Measurements from ENCODE around the gene TGM5. TPM values are rescaled to one million over a fixed set of nuclear protein-coding genes. Genes with fewer than 3 reads are reported as not detected.

Gene TGM5, protein sequence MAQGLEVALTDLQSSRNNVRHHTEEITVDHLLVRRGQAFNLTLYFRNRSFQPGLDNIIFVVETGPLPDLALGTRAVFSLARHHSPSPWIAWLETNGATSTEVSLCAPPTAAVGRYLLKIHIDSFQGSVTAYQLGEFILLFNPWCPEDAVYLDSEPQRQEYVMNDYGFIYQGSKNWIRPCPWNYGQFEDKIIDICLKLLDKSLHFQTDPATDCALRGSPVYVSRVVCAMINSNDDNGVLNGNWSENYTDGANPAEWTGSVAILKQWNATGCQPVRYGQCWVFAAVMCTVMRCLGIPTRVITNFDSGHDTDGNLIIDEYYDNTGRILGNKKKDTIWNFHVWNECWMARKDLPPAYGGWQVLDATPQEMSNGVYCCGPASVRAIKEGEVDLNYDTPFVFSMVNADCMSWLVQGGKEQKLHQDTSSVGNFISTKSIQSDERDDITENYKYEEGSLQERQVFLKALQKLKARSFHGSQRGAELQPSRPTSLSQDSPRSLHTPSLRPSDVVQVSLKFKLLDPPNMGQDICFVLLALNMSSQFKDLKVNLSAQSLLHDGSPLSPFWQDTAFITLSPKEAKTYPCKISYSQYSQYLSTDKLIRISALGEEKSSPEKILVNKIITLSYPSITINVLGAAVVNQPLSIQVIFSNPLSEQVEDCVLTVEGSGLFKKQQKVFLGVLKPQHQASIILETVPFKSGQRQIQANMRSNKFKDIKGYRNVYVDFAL
- total RNA-seq (not detected), total RNA-seq (0 to 0.71 (median 0) reads per million in 29 experiments)
- total RNA-seq (2013) = not detected

- Mint-ChIP-seq H3K36me3 (no peaks in the 10 kb centered on the region), H3K27ac (no peak within 1 kb of the TSS), H3K27me3 (peaks cover 14 to 17% of the 10 kb centered on the region in 2 donors), H3K9me3 (peaks cover 0 to 1% (median 0%) of the 10 kb centered on the region in 3 donors), H3K4me1 (peaks cover 5 to 13% (median 13%) of the 10 kb centered on the region in 3 donors), H3K4me3 (no peak within 1 kb of the TSS)
- peaks cover 0 to 24% of the 10 kb centered on the region in 2 experiments for H3K27me3 ChIP-seq (replicated peaks in 1 of 2; ENCODE audit: control insufficient read depth in 2 of 2, extremely low read depth in 1 of 2, insufficient read depth in 2 of 2, low read length in 1 of 2)
- CTCF ChIA-PET = no interaction called here
- H3K4me3 ChIP-seq (ENCODE audit: control insufficient read depth in 1 of 2, extremely low read depth in 1 of 2, low read length in 1 of 2) = no peak within 1 kb of the TSS
- H3K9me3 ChIP-seq = no peaks in the 10 kb centered on the region
- ATAC-seq (replicated peaks in 1 of 4) (no peak), DNase-seq (no peak)
- peaks cover 0 to 10% of the 10 kb centered on the region in 2 experiments for H3K4me1 ChIP-seq (ENCODE audit: control insufficient read depth in 1 of 2, extremely low read depth in 1 of 2, insufficient read depth in 2 of 2, low read length in 2 of 2)
- no peaks in the 10 kb centered on the region for H3K36me3 ChIP-seq (ENCODE audit: control insufficient read depth in 2 of 2, extremely low read depth in 1 of 2, insufficient read depth in 1 of 2, low read length in 1 of 2)
- WGBS (ENCODE audit: insufficient coverage) = 91% methylated on average over 8 of the region's 8 CpGs
- H3K27ac ChIP-seq (ENCODE audit: low read length) = no peak within 1 kb of the TSS
- POLR2A ChIA-PET = no interaction called here
Measured at GRCh38 chr15:43266834-43267233, at the start of gene TGM5. TGM5 (minus strand) TSS chr15:43266928; CDS start chr15:43266849, 79 bp downstream.

GRCh38 chr15:43314171-43314570 is 47.4 kb upstream of the TGM5 start:
- CTCF ChIA-PET = no interaction called here

GRCh38 chr15:43312378-43312777 is 45.6 kb upstream of the TGM5 start:
- ChIA-PET POLR2A (interaction anchor here in 1 of 2 donors (0.6 kb wide), 1 partner anchor 9 kb away, joined by 6 read pairs; no protein-coding TSS in a partner anchor), CTCF (interaction anchor here (0.6 to 1.1 kb wide), 2 partner anchors 86 to 566 kb away, joined by 3 to 4 read pairs; no protein-coding TSS in a partner anchor)
- Histone ChIP-seq H3K27me3 (replicated peaks in 1 of 2; ENCODE audit: control insufficient read depth in 2 of 2, extremely low read depth in 1 of 2, insufficient read depth in 2 of 2, low read length in 1 of 2) (peaks cover 0 to 7% of the 10 kb centered on the region in 2 experiments), H3K27ac (ENCODE audit: low read length) (no peak overlapping the region), H3K36me3 (ENCODE audit: control insufficient read depth in 2 of 2, extremely low read depth in 1 of 2, insufficient read depth in 1 of 2, low read length in 1 of 2) (no peaks in the 10 kb centered on the region), H3K4me3 (ENCODE audit: control insufficient read depth in 1 of 2, extremely low read depth in 1 of 2, low read length in 1 of 2) (no peak overlapping the region), H3K9me3 (no peaks in the 10 kb centered on the region), H3K4me1 (ENCODE audit: control insufficient read depth in 1 of 2, extremely low read depth in 1 of 2, insufficient read depth in 2 of 2, low read length in 2 of 2) (no peaks in the 10 kb centered on the region)
- DNase-seq (no peak), ATAC-seq (replicated peaks in 1 of 4) (no peak)
- WGBS (ENCODE audit: insufficient coverage) = 89% methylated on average over 3 of the region's 4 CpGs
- Mint-ChIP-seq H3K27ac (no peak overlapping the region), H3K4me1 (no peaks in the 10 kb centered on the region), H3K9me3 (no peaks in the 10 kb centered on the region), H3K36me3 (no peaks in the 10 kb centered on the region), H3K4me3 (no peak overlapping the region), H3K27me3 (peaks cover 37 to 46% of the 10 kb centered on the region in 2 donors)

More at GRCh38 chr15:43314171-43314570, 47.4 kb upstream of the TGM5 start:
- peaks cover 34 to 40% of the 10 kb centered on the region in 2 donors for H3K27me3 Mint-ChIP-seq
- Histone ChIP-seq H3K9me3 (no peaks in the 10 kb centered on the region), H3K4me1 (ENCODE audit: control insufficient read depth in 1 of 2, extremely low read depth in 1 of 2, insufficient read depth in 2 of 2, low read length in 2 of 2) (no peaks in the 10 kb centered on the region), H3K36me3 (ENCODE audit: control insufficient read depth in 2 of 2, extremely low read depth in 1 of 2, insufficient read depth in 1 of 2, low read length in 1 of 2) (no peaks in the 10 kb centered on the region), H3K27me3 (replicated peaks in 1 of 2; ENCODE audit: control insufficient read depth in 2 of 2, extremely low read depth in 1 of 2, insufficient read depth in 2 of 2, low read length in 1 of 2) (peaks cover 0 to 4% of the 10 kb centered on the region in 2 experiments), H3K4me3 (ENCODE audit: control insufficient read depth in 1 of 2, extremely low read depth in 1 of 2, low read length in 1 of 2) (no peak overlapping the region), H3K27ac (ENCODE audit: low read length) (no peak overlapping the region)
- no peaks in the 10 kb centered on the region for H3K4me1 Mint-ChIP-seq
- H3K36me3 Mint-ChIP-seq = no peaks in the 10 kb centered on the region
- H3K27ac Mint-ChIP-seq = no peak overlapping the region
- DNase-seq = no peak
- no peak overlapping the region for H3K4me3 Mint-ChIP-seq
- ATAC-seq (replicated peaks in 1 of 4) = no peak
- H3K9me3 Mint-ChIP-seq = no peaks in the 10 kb centered on the region
- POLR2A ChIA-PET = no interaction called here
- WGBS (ENCODE audit: insufficient coverage) = 59% methylated on average over 3 of the region's 3 CpGs

GRCh38 chr15:43302205-43302817 is 35.6 kb upstream of the TGM5 start, which contains the start of gene TGM7:
TGM7 (minus strand) TSS chr15:43302255.
- ATAC-seq (replicated peaks in 1 of 4) (no peak), DNase-seq (no peak)
- no peak within 1 kb of the TSS for H3K4me3 ChIP-seq (ENCODE audit: control insufficient read depth in 1 of 2, extremely low read depth in 1 of 2, low read length in 1 of 2)
- Mint-ChIP-seq H3K4me3 (no peak within 1 kb of the TSS), H3K4me1 (no peaks in the 10 kb centered on the region), H3K9me3 (no peaks in the 10 kb centered on the region), H3K27me3 (peaks cover 22 to 32% of the 10 kb centered on the region in 2 donors), H3K27ac (peak within 1 kb of the TSS in 1 of 2 donors; percentile 24), H3K36me3 (no peaks in the 10 kb centered on the region)
- 91% methylated on average over 8 of the region's 11 CpGs for WGBS (ENCODE audit: insufficient coverage)
- peaks cover 0 to 19% of the 10 kb centered on the region in 2 experiments for H3K27me3 ChIP-seq (replicated peaks in 1 of 2; ENCODE audit: control insufficient read depth in 2 of 2, extremely low read depth in 1 of 2, insufficient read depth in 2 of 2, low read length in 1 of 2)
- no peaks in the 10 kb centered on the region for H3K9me3 ChIP-seq
- no peaks in the 10 kb centered on the region for H3K4me1 ChIP-seq (ENCODE audit: control insufficient read depth in 1 of 2, extremely low read depth in 1 of 2, insufficient read depth in 2 of 2, low read length in 2 of 2)
- ChIA-PET CTCF (no interaction called here), POLR2A (interaction anchor here in 1 of 2 donors (0.5 kb wide), 1 partner anchor 193 kb away, joined by 4 read pairs; no protein-coding TSS in a partner anchor)
- H3K36me3 ChIP-seq (ENCODE audit: control insufficient read depth in 2 of 2, extremely low read depth in 1 of 2, insufficient read depth in 1 of 2, low read length in 1 of 2) = no peaks in the 10 kb centered on the region
- H3K27ac ChIP-seq (ENCODE audit: low read length) = no peak within 1 kb of the TSS

GRCh38 chr15:43299884-43300283 is 33.2 kb upstream of the TGM5 start:
- CTCF ChIA-PET = no interaction called here
- no peaks in the 10 kb centered on the region for H3K36me3 Mint-ChIP-seq
- H3K9me3 ChIP-seq = no peaks in the 10 kb centered on the region
- no peaks in the 10 kb centered on the region for H3K9me3 Mint-ChIP-seq
- no peaks in the 10 kb centered on the region for H3K4me1 ChIP-seq (ENCODE audit: control insufficient read depth in 1 of 2, extremely low read depth in 1 of 2, insufficient read depth in 2 of 2, low read length in 2 of 2)
- H3K27me3 ChIP-seq (replicated peaks in 1 of 2; ENCODE audit: control insufficient read depth in 2 of 2, extremely low read depth in 1 of 2, insufficient read depth in 2 of 2, low read length in 1 of 2) = peaks cover 0 to 19% of the 10 kb centered on the region in 2 experiments
- ATAC-seq (replicated peaks in 1 of 4) (no peak), DNase-seq (no peak)
- POLR2A ChIA-PET = no interaction called here
- H3K4me3 ChIP-seq (ENCODE audit: control insufficient read depth in 1 of 2, extremely low read depth in 1 of 2, low read length in 1 of 2) = no peak overlapping the region
- peaks cover 26 to 32% of the 10 kb centered on the region in 2 donors for H3K27me3 Mint-ChIP-seq
- H3K4me1 Mint-ChIP-seq = no peaks in the 10 kb centered on the region
- no peak overlapping the region for H3K27ac Mint-ChIP-seq
- no peaks in the 10 kb centered on the region for H3K36me3 ChIP-seq (ENCODE audit: control insufficient read depth in 2 of 2, extremely low read depth in 1 of 2, insufficient read depth in 1 of 2, low read length in 1 of 2)
- H3K27ac ChIP-seq (ENCODE audit: low read length) = no peak overlapping the region
- H3K4me3 Mint-ChIP-seq = no peak overlapping the region

DNA sequence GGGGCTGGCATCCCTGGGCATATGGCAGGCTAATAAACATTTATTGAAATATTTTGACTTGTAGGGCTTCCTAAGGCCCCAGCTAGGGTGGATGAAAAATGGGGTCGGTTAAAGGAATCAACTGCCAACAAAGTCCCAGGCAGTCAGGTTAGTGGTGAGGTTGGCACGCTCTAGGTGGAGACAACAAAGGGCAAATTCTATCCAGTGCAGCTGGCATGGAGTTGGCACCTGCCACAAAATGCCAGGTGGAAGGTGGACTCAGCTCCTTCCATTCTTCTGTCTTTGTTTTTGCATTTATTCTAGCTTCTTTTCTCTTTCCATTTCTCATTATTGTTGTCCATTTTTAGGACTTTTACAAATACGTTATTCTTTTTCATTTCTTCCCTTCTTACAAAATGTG is 32.7 kb upstream of the TGM5 start:
- Histone ChIP-seq H3K9me3 (no peaks in the 10 kb centered on the region), H3K27ac (ENCODE audit: low read length) (no peak overlapping the region), H3K4me1 (ENCODE audit: control insufficient read depth in 1 of 2, extremely low read depth in 1 of 2, insufficient read depth in 2 of 2, low read length in 2 of 2) (no peaks in the 10 kb centered on the region), H3K36me3 (ENCODE audit: control insufficient read depth in 2 of 2, extremely low read depth in 1 of 2, insufficient read depth in 1 of 2, low read length in 1 of 2) (no peaks in the 10 kb centered on the region), H3K4me3 (ENCODE audit: control insufficient read depth in 1 of 2, extremely low read depth in 1 of 2, low read length in 1 of 2) (no peak overlapping the region), H3K27me3 (replicated peaks in 1 of 2; ENCODE audit: control insufficient read depth in 2 of 2, extremely low read depth in 1 of 2, insufficient read depth in 2 of 2, low read length in 1 of 2) (peaks cover 0 to 21% of the 10 kb centered on the region in 2 experiments)
- Mint-ChIP-seq H3K4me1 (no peaks in the 10 kb centered on the region), H3K9me3 (no peaks in the 10 kb centered on the region), H3K27me3 (peaks cover 31 to 37% of the 10 kb centered on the region in 2 donors), H3K27ac (no peak overlapping the region), H3K4me3 (no peak overlapping the region), H3K36me3 (no peaks in the 10 kb centered on the region)
- no peak for DNase-seq
- WGBS (ENCODE audit: insufficient coverage) = 90% methylated on average over 2 of the region's 3 CpGs
- POLR2A ChIA-PET = no interaction called here
- CTCF ChIA-PET = no interaction called here
- ATAC-seq (replicated peaks in 1 of 4) = no peak

All from T-cell (primary cell).